H9 (cell line): ENCODE measurements around the gene NHSL1. TPM values are rescaled to one million over a fixed set of nuclear protein-coding genes. Genes with fewer than 3 reads are reported as not detected.
A peak's percentile ranks its signal among the peaks of the same experiment; 100 is the strongest.

Experiments used
- DNase-seq: peaks from one replicate; pipeline ENCODE4 v3.0.0-alpha.2; 2017
- H2AFZ ChIP-seq: one replicate; pipeline ENCODE4 v1.6.1; 2013; ENCODE audit warnings: mild to moderate bottlenecking, low read length, control low read depth, moderate library complexity
- H2AK5ac ChIP-seq: 2 replicates; pipeline ENCODE4 v1.6.1; 2013; ENCODE audit warnings: low read length, control low read depth, mixed read lengths; ENCODE audit not compliant: insufficient read length
- H2BK120ac ChIP-seq: one replicate; pipeline ENCODE4 v1.6.1; 2013; ENCODE audit warnings: low read depth, mild to moderate bottlenecking, low read length, control low read depth, inconsistent platforms; ENCODE audit not compliant: poor library complexity, severe bottlenecking
- H2BK12ac ChIP-seq: 2 replicates; pipeline ENCODE4 v1.6.1; 2013; ENCODE audit warnings: low read length, control low read depth, mixed read lengths, low read depth; ENCODE audit not compliant: insufficient read length
- H2BK15ac ChIP-seq: 2 replicates; pipeline ENCODE4 v1.6.1; 2013; ENCODE audit warnings: low read depth, low read length, control low read depth
- H2BK20ac ChIP-seq: one replicate; pipeline ENCODE4 v1.6.1; 2013; ENCODE audit warnings: low read depth, mild to moderate bottlenecking, low read length, control low read depth, inconsistent platforms; ENCODE audit not compliant: poor library complexity, severe bottlenecking
- H2BK5ac ChIP-seq: 2 replicates; pipeline ENCODE4 v1.6.1; 2013; ENCODE audit warnings: low read length, control low read depth, mixed read lengths; ENCODE audit not compliant: insufficient read length
- H3K14ac ChIP-seq: 2 replicates; pipeline ENCODE4 v1.6.1; 2013; ENCODE audit warnings: low read length, control low read depth; ENCODE audit not compliant: insufficient read depth
- H3K18ac ChIP-seq: 2 replicates; pipeline ENCODE4 v1.6.1; 2013; ENCODE audit warnings: low read depth, mild to moderate bottlenecking, mixed read lengths, low read length, control low read depth; ENCODE audit not compliant: insufficient read length
- H3K23ac ChIP-seq: 2 replicates; pipeline ENCODE4 v1.6.1; 2013; ENCODE audit warnings: low read length, control low read depth, mixed read lengths, low read depth; ENCODE audit not compliant: insufficient read length
- H3K23me2 ChIP-seq: 2 replicates; pipeline ENCODE4 v1.6.1; 2013; ENCODE audit warnings: low read depth, mild to moderate bottlenecking, mixed read lengths, low read length, control low read depth; ENCODE audit not compliant: insufficient read length, poor library complexity, severe bottlenecking
- H3K27ac ChIP-seq: 2 replicates; pipeline ENCODE4 v1.5.1; 2013; ENCODE audit warnings: low read length, control low read depth, mixed read lengths, low read depth; ENCODE audit not compliant: insufficient read length
- H3K27me3 ChIP-seq: 2 replicates; pipeline ENCODE4 v1.6.1; 2013; ENCODE audit warnings: low read length, control low read depth, inconsistent platforms; ENCODE audit not compliant: insufficient read depth
- H3K4ac ChIP-seq: 2 replicates; pipeline ENCODE4 v1.6.1; 2013; ENCODE audit warnings: low read depth, mild to moderate bottlenecking, control low read depth, inconsistent platforms, low read length, moderate library complexity
- H3K4me1 ChIP-seq: 2 replicates; pipeline ENCODE4 v1.6.1; 2013; ENCODE audit warnings: low read length, control low read depth, inconsistent platforms; ENCODE audit not compliant: insufficient read depth
- H3K4me2 ChIP-seq: 2 replicates; pipeline ENCODE4 v1.6.1; 2013; ENCODE audit warnings: low read length, control low read depth, mixed read lengths; ENCODE audit not compliant: insufficient read length, insufficient read depth
- H3K56ac ChIP-seq: 2 replicates; pipeline ENCODE4 v1.6.1; 2013; ENCODE audit warnings: low read depth, mild to moderate bottlenecking, mixed read lengths, low read length, control low read depth; ENCODE audit not compliant: insufficient read length
- H3K79me1 ChIP-seq: 2 replicates; pipeline ENCODE4 v1.6.1; 2013; ENCODE audit warnings: low read depth, mild to moderate bottlenecking, moderate library complexity, low read length, control low read depth, inconsistent platforms; ENCODE audit not compliant: insufficient read depth, poor library complexity, severe bottlenecking
- H3K79me2 ChIP-seq: 2 replicates; pipeline ENCODE4 v1.6.1; 2013; ENCODE audit warnings: low read length, control low read depth, inconsistent platforms; ENCODE audit not compliant: insufficient read depth
- H3K9ac ChIP-seq: 2 replicates; pipeline ENCODE4 v1.6.1; 2013; ENCODE audit warnings: low read length, control low read depth, mixed read lengths; ENCODE audit not compliant: insufficient read length; ENCODE audit errors: extremely low read depth
- H3K9me3 ChIP-seq: one replicate; pipeline ENCODE4 v1.6.1; 2013; ENCODE audit warnings: low read depth, low read length, inconsistent platforms; ENCODE audit not compliant: control insufficient read depth
- H3T11ph ChIP-seq: one replicate; pipeline ENCODE4 v1.6.1; 2013; ENCODE audit warnings: mild to moderate bottlenecking, low read length, control low read depth, inconsistent platforms
- H4K20me1 ChIP-seq: one replicate; pipeline ENCODE4 v1.6.1; 2013; ENCODE audit not compliant: control insufficient read depth, insufficient read length, insufficient read depth
- H4K5ac ChIP-seq: 2 replicates; pipeline ENCODE4 v1.6.1; 2013; ENCODE audit warnings: low read depth, mild to moderate bottlenecking, mixed read lengths, low read length, control low read depth; ENCODE audit not compliant: insufficient read length
- H4K8ac ChIP-seq: replicated peaks from 2 replicates; pipeline ENCODE4 v1.6.1; 2013; ENCODE audit warnings: low read length, control low read depth, mixed read lengths, low read depth; ENCODE audit not compliant: insufficient read length
- H4K91ac ChIP-seq: 2 replicates; pipeline ENCODE4 v1.6.1; 2013; ENCODE audit warnings: low read depth, mild to moderate bottlenecking, moderate library complexity, mixed read lengths, low read length, control low read depth; ENCODE audit not compliant: insufficient read length
- H3K27ac Mint-ChIP-seq, 3 experiments: 2 replicates in 2 of 3; 3 replicates in 1 of 3; pipeline ENCODE4 v1.8.0; 2020 to 2021; ENCODE audit warnings: mixed read lengths in 3 of 3, mild to moderate bottlenecking in 1 of 3, moderate library complexity in 1 of 3
- H3K27me3 Mint-ChIP-seq: 2 replicates; pipeline ENCODE4 v1.8.0; 2021; ENCODE audit warnings: low read depth, mild to moderate bottlenecking, moderate library complexity, mixed read lengths
- H3K36me3 Mint-ChIP-seq, 3 experiments: 2 replicates in 2 of 3; 3 replicates in 1 of 3; pipeline ENCODE4 v1.8.0; 2020 to 2021; ENCODE audit warnings: low read depth in 3 of 3, mixed read lengths in 3 of 3; ENCODE audit not compliant: insufficient read depth in 1 of 3
- H3K4me1 Mint-ChIP-seq, 2 experiments: 2 replicates each; pipeline ENCODE4 v1.8.0; 2020; ENCODE audit warnings: mixed read lengths in 2 of 2
- H3K4me3 Mint-ChIP-seq, 2 experiments: 2 replicates in 1 of 2; 3 replicates in 1 of 2; pipeline ENCODE4 v1.8.0; 2020 to 2021; ENCODE audit warnings: mild to moderate bottlenecking in 2 of 2, mixed read lengths in 2 of 2, moderate library complexity in 1 of 2
- H3K9me3 Mint-ChIP-seq, 2 experiments: 2 replicates in 1 of 2; 3 replicates in 1 of 2; pipeline ENCODE4 v1.8.0; 2020; ENCODE audit warnings: mild to moderate bottlenecking in 2 of 2, mixed read lengths in 2 of 2, moderate library complexity in 1 of 2
- WGBS: extraction: QIAGEN DNeasy Blood & Tissue Kit; methylation state at CpG from one replicate; pipeline ENCODE4 v1.1.7; 2013; ENCODE audit warnings: missing lambda C conversion rate, low lambda C conversion rate, mixed read lengths; ENCODE audit not compliant: insufficient read length; ENCODE audit errors: extremely low coverage; 5-methylcytosine and 5-hydroxymethylcytosine counted together
- total RNA-seq: library from RNA; stranded (reverse); gene quantifications from 2 replicates; pipeline ENCODE4 v1.2.1, GENCODE V29; 2021
- TF ChIP-seq, protein P1 (sequence below): fragments of 200-600 bp; sonication (generic); conservative IDR thresholded peaks from 3 replicates; pipeline ENCODE4 v1.8.0; 2021; ENCODE audit warnings: antibody characterized with exemption, mild to moderate bottlenecking

The NHSL1 gene
- total RNA-seq, 1 experiment from 2014 or later: 28.7 TPM

DNA sequence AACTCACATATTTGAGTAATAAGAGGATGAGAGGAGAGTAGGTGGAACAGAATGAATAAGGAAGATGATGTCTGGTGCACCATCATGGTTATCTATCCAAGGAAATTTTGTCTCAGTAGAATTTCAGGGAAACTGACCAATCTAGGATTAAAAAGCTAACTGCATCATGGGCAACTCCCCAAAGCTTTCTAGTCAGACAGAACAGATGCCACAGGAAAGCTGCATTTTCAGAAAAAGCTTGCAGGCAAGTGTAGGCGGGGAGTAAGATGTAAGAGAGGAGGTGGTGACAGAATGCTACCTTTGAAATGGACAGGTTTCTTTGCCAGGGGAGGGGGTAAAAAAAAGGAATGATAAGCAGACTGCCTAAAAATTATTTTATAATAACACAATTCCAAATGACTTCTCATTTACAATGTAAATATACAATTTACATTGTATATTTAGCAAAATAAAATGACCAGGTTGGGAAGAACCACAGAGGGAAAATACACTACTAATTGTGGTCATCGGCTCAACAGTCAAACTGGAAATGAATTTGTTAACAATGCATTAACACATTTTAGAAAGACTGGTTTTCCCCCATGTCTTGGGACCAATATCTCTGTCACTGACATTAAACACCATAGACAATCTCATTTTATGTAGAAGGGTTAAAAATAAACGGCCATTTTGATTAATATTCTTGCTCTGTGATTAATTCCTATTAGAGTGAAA is 15.1 kb downstream of the NHSL1 start:
- no peak for DNase-seq
- Histone ChIP-seq H3K79me1 (peaks cover 6% of the 10 kb centered on the region), H3K27ac (no peak overlapping the region), H2BK15ac (no peak overlapping the region), H2AFZ (no peak overlapping the region), H4K8ac (no peak overlapping the region), H4K91ac (no peak overlapping the region), H3T11ph (no peak overlapping the region), H3K79me2 (0 out of 2 replicates have a peak, but pooled peaks cover 4% of the 10 kb centered on the region), H2BK5ac (no peak overlapping the region), H3K23ac (no peak overlapping the region), H4K5ac (no peak overlapping the region), H2BK12ac (no peak overlapping the region), H3K4me1 (peaks cover 11% of the 10 kb centered on the region; the same call in 1 of the 2 replicates), H3K14ac (no peak overlapping the region), H3K56ac (no peak overlapping the region), H3K4me2 (no peak overlapping the region), H2BK20ac (no peak overlapping the region), H2AK5ac (no peak overlapping the region), H3K9me3 (no peaks in the 10 kb centered on the region), H3K27me3 (no peaks in the 10 kb centered on the region), H4K20me1 (no peaks in the 10 kb centered on the region), H3K23me2 (peaks cover 3% of the 10 kb centered on the region), H2BK120ac (no peak overlapping the region), H3K4ac (no peak overlapping the region), H3K9ac (no peak overlapping the region), H3K18ac (no peak overlapping the region)
- Mint-ChIP-seq H3K27me3 (no peaks in the 10 kb centered on the region), H3K4me3 (peak overlapping the region in 1 of 2 experiments; percentile 53; a peak in 3 of 5 replicates), H3K9me3 (no peaks in the 10 kb centered on the region), H3K27ac (peak overlapping the region; percentile 25 to 92 (median 49); a peak in 1 of 7 replicates), H3K36me3 (peaks cover 0 to 5% (median 4%) of the 10 kb centered on the region in 3 experiments; a peak in 2 of 7 replicates), H3K4me1 (peaks cover 51 to 66% of the 10 kb centered on the region in 2 experiments)
- WGBS: no CpG with 5 or more reads among the region's 3 CpGs
- TF ChIP-seq, protein P1, sequence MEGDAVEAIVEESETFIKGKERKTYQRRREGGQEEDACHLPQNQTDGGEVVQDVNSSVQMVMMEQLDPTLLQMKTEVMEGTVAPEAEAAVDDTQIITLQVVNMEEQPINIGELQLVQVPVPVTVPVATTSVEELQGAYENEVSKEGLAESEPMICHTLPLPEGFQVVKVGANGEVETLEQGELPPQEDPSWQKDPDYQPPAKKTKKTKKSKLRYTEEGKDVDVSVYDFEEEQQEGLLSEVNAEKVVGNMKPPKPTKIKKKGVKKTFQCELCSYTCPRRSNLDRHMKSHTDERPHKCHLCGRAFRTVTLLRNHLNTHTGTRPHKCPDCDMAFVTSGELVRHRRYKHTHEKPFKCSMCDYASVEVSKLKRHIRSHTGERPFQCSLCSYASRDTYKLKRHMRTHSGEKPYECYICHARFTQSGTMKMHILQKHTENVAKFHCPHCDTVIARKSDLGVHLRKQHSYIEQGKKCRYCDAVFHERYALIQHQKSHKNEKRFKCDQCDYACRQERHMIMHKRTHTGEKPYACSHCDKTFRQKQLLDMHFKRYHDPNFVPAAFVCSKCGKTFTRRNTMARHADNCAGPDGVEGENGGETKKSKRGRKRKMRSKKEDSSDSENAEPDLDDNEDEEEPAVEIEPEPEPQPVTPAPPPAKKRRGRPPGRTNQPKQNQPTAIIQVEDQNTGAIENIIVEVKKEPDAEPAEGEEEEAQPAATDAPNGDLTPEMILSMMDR: no peak
